ENCODE data around the gene NECTIN1.

Gene NECTIN1

DNA sequence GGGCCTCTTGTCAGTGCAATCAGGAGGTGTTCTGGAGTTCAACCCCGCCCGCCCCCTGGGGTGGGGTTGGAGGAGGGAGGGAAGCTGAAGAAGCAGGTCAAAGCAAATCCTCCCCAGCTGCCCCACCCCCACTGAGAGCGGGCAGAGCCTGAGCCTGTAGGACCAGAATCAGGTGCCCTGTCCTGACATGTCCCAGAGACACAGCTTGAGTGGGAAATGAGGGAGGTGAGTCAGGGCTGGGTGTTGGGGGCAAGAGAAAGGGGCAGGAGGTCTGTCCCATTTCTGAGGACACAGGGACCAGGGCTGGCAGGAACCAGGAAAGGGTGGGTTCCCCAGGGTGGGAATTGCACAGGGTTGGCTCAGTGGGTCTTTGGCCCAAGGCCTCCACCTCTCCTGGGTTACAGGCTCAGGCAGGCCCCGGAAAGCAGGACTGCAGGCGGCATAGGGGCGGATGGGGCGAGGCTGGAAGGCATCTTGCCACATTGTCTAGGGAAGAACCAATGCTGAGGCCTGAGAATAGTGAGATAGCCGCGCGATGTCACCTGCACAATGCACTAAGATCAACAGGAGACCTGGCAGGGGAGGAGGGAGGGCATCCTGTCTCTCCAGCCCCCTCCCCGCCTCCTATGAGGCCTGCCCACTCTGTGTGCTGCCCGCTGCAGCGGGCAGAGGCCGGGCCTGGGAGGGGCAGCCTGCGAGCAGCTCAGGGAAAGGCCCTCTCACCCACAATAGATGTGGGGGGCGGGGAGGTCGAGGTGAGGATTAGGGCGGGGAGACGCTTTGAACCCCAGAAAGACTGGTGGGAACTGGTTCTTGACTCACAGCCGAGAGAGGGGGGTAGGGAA lies 32.4 kb downstream of the NECTIN1 start:
- in situ Hi-C loops (cut with HindIII; ENCODE audit: low sequenced_read_pairs) = no loop called here

DNA sequence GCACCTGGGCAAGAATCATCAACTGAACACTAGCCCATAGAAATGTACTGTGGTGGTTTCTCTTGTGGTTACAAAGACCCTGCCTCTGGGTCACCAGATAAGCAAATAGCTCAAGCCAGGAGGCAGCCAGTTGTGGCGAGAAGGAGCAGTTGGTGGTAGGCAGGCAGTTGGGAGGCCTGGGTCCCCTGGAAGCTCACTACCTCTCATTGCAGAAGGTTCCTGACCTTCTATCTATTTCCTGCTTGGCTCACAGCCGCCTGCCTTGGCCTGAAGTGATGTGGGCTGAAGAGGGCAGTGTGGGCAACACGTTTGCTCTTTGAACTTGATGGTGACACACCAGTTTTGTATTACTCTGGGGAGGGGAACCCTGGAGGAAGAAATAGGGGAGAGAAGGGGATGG lies 34.7 kb downstream of the NECTIN1 start:
- in situ Hi-C loops (cut with HindIII; ENCODE audit: low sequenced_read_pairs) = no loop called here

DNA sequence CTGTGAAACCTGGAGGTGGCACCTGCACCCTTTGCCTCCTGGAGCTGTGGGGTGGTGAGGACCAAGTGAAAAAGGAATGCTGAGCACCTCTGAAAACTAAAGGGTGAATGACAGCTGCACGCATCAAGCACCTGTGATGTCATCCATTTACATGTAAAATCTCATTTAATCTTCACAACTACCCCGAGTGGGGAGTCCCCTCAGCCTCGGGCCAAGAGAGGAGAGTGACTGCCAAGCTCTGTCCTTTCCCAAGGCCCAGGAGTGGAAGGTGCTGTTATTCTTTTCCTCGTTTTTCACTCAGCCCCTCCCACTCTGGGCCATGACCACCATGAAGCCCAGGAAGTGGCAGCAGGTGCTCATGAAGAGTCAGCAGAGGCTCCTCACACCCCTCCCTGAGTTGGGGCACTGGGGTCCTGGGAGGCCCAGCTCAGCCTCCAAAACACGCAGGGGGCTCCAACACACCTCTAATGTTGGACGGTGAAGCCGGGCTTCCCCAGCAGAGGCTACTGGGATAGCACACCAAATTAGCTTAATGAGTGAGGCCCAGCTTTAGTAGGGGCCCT lies 35.7 kb downstream of the NECTIN1 start:
- in situ Hi-C loops (cut with HindIII; ENCODE audit: low sequenced_read_pairs) = no loop called here

DNA sequence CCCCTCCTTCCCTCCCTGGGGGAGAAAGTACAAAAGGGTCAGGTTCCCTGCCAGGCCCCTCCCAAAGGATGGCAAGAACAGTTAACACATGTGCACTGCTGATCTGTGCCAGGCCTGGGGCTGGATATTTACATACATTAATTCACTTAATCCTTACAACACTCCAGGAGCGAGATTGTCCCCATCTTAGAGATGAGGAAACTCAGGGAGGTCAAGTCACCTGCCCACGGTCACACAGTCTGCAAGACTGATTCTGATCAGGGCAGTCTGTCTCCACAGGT lies 36.5 kb downstream of the NECTIN1 start:
- in situ Hi-C loops (cut with HindIII; ENCODE audit: low sequenced_read_pairs) = no loop called here

DNA sequence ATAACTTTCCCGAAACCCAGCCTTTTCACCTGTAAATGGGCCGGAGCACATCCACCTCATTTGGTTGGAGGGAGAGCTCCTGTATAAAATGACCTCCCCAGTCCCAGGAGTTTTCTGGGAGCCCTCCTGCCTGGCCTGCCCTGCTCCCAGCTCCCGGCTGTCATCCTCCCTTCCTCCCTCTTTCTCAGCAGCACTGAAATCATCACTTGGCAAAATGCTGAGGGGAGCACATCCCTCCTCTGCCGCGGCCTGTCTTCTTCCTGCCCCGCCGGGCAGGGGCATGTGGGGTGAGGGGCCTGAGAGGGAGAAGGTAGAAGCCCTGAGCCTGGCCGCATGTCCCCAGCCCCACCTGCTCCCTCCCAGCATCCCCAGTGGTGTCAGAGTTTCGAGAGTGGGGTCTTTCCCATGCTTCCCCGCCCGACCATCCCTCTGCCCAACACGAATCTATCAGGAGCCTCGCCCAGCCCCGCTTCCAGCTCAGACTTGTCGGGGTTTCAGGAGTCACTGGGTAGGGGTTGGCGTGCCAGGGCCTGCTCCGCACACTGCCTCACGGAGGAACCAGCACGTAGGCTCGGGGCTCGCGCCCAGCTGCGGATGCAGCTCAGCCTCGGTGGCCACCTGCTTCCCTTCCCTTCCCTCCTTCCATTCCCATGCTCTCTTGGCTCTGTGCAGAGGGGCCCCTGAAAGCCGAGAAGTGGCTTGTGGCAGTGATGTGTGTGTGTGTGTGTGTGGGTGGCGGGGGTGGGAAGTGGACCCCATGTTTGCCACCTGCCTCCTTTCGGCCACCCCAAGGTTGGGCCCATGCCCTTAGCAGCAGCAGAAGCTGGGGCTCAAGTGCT lies 37.1 kb downstream of the NECTIN1 start:
- in situ Hi-C loops (cut with HindIII; ENCODE audit: low sequenced_read_pairs) = no loop called here

DNA sequence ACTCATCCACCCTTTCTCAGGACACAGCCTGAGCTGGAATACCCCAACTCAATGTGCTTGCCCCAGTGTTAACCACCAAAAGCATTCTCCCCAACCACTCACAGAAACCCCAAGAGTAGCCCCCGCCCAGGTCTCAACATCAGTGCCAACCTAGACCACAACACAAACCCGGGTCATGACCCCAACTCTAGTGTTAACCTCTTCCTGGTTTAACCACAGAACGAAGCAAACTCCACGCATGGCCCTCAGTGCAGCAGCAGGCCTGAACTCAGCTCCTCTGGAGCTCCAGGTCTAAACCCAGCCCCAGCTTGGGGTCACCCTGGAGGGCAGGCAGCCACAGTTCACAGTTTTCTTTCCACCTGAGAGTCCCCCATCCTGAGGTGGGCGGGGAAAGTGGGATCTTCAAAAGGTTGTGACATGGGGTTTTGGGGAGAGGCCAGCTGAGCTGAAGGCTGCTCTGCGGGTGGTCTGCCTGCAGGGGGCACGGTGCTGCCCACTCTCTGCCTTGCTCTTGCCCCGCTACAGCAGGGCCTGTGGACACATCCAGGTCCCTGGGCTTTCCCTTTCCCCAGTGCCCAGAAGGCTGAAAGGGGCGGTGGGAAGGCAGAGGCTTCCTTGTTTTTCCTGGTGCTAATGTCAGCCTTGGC lies 37.9 kb downstream of the NECTIN1 start:
- in situ Hi-C loops (cut with HindIII; ENCODE audit: low sequenced_read_pairs) = no loop called here

DNA sequence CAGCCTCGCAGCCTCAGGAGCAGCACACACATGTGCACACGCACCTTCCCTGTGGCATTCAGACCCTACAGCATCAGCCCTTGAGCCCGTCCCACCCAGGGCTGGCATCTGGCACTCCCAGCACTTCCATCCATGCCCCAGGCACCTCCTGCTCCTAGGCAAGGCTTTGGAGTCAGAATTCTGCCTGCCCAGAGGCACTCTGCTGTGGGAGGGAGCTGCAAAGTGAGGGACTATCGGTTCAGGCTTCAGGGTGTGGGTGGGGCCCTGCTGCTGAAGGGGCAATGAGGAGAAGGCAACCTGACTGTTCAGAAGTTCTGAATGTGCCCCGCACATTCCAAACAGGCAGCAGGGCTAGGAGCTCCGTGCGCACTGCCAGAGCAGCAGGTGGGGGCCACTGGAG lies 39.7 kb downstream of the NECTIN1 start:
- in situ Hi-C loops (cut with HindIII; ENCODE audit: low sequenced_read_pairs) = no loop called here

DNA sequence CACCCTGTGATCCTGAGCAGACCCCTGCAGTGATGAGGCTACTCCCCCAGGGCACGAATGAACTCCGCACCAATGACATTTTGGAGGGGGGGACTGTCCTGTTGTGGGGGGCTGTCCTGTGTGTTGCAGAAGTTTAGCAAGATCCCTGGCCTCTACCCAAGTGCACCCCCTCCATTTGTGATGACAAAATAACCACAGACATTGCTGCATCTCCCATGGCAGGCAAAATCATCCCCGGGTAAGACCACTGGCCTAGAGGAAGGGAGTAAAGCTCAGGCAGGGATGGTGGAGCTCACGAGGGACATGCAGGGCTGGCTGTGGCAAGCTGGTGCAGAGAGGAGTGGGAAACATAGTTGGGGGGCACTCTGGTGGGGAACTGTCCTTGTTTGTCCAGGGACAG lies 40.6 kb downstream of the NECTIN1 start:
- in situ Hi-C loops (cut with HindIII; ENCODE audit: low sequenced_read_pairs) = no loop called here

DNA sequence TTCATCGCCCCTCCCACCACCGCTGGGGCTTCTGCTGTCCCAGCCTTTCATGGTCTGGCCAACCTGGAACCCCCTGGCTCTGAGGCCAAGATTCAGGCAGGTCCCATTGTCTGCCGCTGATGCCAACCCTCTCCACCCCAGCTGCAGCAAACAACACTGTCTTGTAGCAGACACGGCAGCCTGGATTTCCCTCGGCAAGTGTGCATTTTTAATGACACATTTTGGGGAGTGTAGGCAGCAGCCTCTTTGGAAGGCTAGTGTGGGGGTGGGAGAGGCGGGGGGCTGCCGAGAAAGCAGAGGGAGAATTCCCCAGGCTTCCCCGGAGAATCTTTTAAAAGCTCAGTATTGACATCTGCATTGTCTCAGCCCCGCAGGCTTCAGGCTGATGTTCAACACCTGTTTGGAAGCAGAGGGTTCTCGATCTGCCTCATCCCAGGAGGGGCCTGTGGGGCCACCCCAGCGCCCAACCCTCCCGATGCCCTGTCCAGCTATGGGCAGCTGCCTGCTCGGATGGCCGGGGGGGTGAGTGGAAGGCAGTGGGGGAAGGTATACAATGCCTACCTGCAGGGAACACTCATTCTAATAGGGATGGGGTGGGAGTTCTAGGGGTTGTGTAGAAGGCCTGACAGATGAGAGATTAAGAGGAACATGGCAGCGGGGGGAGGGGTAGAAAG lies 41.5 kb downstream of the NECTIN1 start:
- in situ Hi-C loops (cut with HindIII; ENCODE audit: low sequenced_read_pairs) = no loop called here

DNA sequence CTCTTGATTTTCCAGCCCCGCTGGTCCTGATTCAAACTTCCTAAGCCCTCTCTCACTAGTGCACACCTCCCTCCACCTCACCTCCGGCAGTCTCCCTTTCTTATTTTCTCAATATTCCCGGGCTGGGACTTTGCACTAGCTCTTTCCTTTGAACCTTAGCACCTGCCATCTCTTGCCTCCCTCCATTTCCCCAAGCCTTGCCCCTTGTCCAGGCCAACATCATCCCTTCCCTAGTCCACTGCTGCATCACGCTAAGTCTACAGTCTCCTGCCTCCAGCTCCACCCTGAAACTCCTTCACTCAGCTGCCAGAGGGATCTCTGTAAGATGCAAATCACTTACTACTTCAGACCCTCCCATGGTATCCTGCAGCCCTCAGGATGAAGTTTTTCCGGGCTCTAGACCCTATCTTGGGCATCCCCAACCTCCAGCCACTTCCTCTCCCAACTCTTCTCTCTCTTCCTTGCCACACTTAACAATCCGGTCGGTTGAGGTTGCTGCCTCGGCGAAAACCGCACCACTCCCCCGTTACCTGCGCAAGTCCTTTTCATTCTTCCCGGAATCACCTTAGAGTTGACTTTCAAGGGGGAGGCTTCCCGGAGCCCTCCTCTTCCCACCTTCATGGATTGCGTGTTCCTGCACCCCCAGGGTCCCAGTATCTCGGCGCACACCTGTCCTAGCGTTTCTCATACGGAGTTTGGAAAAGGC lies 42.7 kb downstream of the NECTIN1 start:
- in situ Hi-C loops (cut with HindIII; ENCODE audit: low sequenced_read_pairs) = no loop called here

DNA sequence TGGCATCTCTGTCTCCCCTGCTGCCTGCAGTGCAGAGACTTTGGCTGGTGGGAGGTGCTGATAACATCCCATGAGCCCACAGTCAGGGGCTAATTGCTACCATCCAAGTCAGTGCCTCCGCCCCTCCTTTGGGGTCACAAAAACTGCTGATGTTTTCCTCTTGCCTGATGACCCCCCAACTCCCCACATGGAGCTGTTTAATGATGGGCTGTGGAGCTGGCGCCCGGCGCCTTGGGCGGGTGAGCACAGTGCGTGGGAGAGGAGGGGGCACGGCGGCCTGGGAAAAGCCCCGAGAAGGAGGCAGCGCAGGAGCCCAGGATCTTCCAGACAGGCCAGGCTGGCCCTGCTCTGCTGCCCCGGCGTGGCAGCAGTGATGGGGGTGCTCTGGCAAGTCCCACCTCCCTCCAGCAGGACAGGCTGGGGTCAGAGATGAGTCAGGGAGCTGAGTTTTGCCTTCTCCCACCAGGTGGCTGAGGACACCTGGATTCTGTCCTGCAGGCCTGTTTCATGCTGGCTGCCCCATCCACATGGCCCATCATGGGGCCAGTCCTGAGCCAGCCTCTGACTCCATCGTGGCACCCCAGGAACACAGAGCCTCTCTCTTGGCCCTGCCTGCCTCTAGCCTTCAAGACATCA lies 43.8 kb downstream of the NECTIN1 start:
- in situ Hi-C loops (cut with HindIII; ENCODE audit: low sequenced_read_pairs) = no loop called here

DNA sequence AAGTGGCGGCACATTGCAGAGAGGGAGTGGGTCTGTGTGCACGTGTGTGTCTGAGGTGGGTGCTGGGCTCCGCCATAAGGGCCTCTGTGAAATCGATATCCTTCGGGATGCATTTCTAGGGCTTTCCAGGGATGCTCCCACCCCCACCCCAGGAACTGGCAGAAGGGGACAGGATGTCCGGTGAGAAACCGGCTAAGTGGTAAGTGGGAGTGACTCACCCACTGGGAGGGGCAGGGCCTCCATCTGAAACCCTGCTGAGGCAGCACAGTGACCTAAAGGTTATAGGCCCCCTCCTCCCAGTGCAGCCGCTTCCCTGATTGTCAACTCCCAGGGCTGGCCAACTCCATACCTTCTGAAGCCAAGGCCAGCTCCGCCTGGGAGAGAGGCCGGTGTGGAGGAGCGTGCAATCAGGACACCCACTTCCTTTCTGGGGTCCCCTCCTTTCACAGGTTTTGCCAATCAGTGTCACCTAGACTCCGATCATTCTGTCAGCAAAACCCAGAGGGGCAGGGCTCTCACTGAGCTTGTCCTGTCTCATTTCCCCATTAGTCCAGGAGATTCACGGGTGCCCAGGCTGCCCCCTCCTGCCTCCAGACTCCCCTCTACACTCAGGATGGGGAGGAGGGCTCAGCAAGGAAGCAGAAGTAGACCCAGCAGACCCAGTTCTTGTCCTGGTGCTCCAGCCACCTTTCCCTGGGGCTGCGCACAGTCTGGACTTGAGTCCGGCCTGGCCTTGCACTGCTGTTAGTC lies 44.5 kb downstream of the NECTIN1 start:
- in situ Hi-C loops (cut with HindIII; ENCODE audit: low sequenced_read_pairs) = no loop called here

DNA sequence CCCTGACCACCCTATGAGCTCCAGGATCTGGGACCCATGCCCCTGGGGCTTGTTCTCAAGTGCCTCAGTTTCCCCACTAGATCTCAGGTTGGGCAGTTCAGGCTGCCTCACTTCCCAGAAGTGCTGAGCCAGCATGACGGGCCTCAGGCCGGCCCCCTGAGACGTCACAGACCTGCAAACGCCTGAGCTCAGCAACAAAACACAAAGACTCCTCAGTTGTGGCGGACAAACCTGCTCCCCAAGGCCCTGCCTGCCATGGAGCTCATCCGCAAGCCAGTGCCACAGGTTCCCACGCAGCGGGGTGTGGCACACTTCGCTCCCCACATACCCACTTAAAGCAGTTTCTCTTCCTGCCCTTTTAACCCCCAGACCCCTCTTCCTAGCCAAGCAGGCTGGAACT lies 45.2 kb downstream of the NECTIN1 start:
- in situ Hi-C loops (cut with HindIII; ENCODE audit: low sequenced_read_pairs) = no loop called here

DNA sequence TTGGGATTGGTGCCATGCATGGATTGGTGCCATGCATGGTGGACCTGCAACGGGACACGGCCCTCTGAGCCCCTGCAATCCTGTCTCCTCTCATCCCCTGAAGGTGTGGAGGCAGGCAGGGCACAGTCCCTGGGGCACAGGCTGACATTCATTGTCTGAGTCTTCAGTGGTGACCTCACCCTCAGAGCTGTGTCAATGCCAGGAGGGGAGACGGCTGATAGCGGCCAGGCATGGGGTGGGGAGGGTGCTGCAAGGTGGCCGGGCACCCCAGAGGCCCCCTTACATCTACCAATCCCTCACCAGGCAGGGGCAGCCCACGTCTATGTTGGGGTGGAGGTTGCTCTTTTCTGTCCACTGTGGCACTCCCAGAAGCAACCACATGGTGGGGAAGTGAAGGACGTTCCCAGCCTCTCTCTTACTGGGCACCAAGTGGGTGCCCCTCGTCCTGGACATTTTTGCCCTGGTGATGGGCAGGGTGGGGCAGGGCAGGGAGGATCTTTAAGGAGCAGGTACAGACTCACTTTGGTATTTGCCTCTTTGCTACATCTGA lies 47.6 kb downstream of the NECTIN1 start:
- in situ Hi-C loops (cut with HindIII; ENCODE audit: low sequenced_read_pairs) = no loop called here

DNA sequence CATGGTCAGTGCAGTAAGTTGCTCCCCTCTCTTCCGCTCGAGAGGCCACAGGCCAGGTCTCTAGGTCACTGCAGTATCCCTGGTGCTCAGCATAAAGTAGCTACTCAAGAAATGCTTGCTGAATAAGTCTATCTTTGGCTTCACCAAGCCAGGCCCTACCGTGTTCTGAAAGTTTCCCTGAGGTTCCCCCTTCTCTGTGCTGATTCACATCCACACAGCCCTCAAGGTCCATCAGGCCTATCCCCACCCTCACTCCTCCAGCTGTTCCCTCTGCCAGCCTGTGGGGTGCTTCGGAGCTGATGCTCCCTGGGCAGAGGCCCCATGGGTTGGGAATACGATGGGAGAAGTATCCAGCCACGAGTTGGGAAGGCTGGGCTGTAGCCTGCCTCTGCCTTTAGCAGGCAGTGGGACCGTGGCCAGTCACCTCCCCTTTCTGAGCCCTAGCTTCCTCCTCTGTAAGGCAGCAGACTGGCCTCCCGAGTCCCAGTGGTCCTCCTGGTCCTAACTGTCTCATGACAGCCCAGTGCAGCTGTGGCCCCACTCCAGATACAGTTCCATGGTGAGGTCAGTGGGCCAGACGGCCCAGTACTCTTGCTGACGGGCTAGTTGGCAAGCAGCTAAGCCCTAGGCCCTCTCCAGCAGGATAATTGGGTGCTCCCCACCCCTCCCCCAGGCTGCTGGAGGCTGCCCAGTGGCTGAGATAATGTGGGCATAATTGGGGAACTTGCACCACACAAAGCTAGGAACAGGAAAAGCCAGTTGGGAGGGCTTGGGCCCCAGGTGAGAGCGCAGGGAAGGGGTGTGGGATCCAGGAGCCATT lies 48.2 kb downstream of the NECTIN1 start:
- in situ Hi-C loops (cut with HindIII; ENCODE audit: low sequenced_read_pairs) = no loop called here

DNA sequence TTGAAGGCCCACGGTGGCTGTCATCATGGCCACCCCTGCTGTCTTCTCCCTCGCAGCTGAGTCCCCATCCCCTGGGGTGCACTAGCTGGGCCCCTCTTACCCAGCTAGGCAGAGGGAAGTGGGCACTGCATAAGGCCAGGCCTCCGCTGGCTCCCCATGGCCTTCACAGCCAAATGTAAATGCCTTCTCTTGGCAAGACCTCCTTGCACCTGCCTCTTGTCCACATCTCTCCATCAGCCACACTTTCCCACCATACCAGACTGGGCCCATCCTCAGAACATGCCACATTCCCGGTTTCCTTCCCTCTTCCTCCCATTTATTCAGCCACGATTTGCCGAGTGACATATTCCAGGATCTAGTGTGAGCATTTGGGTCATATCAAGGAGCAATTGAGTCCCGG lies 49.7 kb downstream of the NECTIN1 start:
- in situ Hi-C loops (cut with HindIII; ENCODE audit: low sequenced_read_pairs) = no loop called here

DNA sequence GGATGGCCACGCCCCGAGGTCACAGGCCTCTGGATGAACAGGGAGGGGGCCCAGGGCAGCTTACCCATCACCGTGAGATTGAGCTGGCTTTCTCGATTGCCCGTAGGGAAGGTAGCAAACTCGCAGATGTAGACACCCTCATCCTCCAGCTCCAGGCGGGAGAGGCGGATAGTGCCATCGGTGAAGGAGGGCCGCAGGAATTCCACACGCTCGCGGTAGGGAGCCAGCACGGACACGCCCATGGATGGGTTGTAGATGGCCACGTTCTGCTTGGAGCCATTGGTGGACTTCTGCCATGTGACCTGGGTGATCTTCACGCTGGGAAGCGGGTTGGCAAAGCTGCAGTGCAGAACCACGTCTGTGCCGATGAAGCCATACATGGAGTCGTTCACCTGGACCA lies 50.6 kb downstream of the NECTIN1 start:
- in situ Hi-C loops (cut with HindIII; ENCODE audit: low sequenced_read_pairs) = no loop called here

DNA sequence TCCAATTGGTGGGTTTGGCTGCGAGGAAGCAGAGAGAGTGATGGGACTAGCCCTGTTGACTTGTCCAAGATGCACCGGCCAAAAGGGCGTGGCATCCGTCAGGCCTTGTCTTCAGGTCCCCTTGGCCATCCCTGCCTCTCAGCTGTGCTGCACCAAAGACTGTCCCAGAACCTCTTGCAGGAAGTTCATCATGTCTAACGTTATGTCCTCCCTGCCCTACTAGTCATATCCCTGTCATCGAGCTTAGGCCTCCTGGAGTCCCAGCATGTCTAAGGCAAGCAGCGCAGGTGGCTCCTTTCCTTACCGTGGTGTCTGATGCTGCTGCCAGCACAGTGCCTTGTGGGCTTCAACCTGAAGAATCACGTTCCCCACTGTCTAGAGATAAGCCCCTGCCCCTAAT lies 51.2 kb downstream of the NECTIN1 start:
- in situ Hi-C loops (cut with HindIII; ENCODE audit: low sequenced_read_pairs) = no loop called here
